Activated CD4-positive, alpha-beta T cell treated with anti-CD3 and anti-CD28 coated beads, Interleukin-2, amount 50 U/mL, for 24 hours (primary cell): ENCODE results near the gene NEK6.

ENCODE experiments used
- DNase-seq, 2 donors: peaks; one replicate each; pipeline ENCODE4 v3.0.0-alpha.2; 2020; ENCODE audit warnings: low read depth in 1 of 2, low spot score in 1 of 2

The NEK6 gene

GRCh38 chr9:124340219-124341069 is 82.7 kb downstream of the NEK6 start:
- no peak for DNase-seq

- DNase-seq: no peak
Measured at GRCh38 chr9:124341455-124342170, 83.9 kb downstream of the NEK6 start.

GRCh38 chr9:124342402-124342775 is 84.6 kb downstream of the NEK6 start:
- no peak for DNase-seq

- no peak for DNase-seq
Measured at GRCh38 chr9:124342776-124343485, 85.2 kb downstream of the NEK6 start.

GRCh38 chr9:124343533-124344290 is 86.0 kb downstream of the NEK6 start:
- DNase-seq: no peak

- DNase-seq: no peak
Measured at GRCh38 chr9:124344291-124345050, 86.7 kb downstream of the NEK6 start.

- DNase-seq: no peak
Measured at GRCh38 chr9:124345063-124345462, 87.3 kb downstream of the NEK6 start.

- no peak for DNase-seq
Measured at GRCh38 chr9:124345751-124346281, 88.1 kb downstream of the NEK6 start.

- no peak for DNase-seq
Measured at GRCh38 chr9:124346347-124347163, 88.8 kb downstream of the NEK6 start.

GRCh38 chr9:124347206-124347967 is 89.6 kb downstream of the NEK6 start:
- DNase-seq: no peak

GRCh38 chr9:124347968-124348358 is 90.2 kb downstream of the NEK6 start:
- no peak for DNase-seq

- DNase-seq: no peak
Measured at GRCh38 chr9:124348363-124348762, 90.6 kb downstream of the NEK6 start.

GRCh38 chr9:124348831-124349230 is 91.1 kb downstream of the NEK6 start:
- DNase-seq: no peak

GRCh38 chr9:124349267-124349666 is 91.5 kb downstream of the NEK6 start:
- DNase-seq: no peak

- no peak for DNase-seq
Measured at GRCh38 chr9:124349675-124350493, 92.1 kb downstream of the NEK6 start.

- DNase-seq: no peak
Measured at GRCh38 chr9:124350494-124351263, 92.9 kb downstream of the NEK6 start.
